Stimulated activated CD4-positive, alpha-beta T cell treated with anti-CD3 and anti-CD28 coated beads, Interleukin-2, amount 100 ng/mL, for 4 hours (primary cell): ENCODE results near the gene HADH.
"Not testable (repeated sequence)": the region's sequence is repeated elsewhere in the genome, so short reads cannot be mapped to it uniquely, and the experiment has no call there.

Experiments
- DNase-seq: peaks from one replicate; pipeline ENCODE4 v3.0.0-alpha.2; 2020; ENCODE audit warnings: low read depth

The HADH gene

GRCh38 chr4:108031427-108032083, 41.9 kb downstream of the HADH start:
- peak; percentile 56 for DNase-seq

GRCh38 chr4:108033348-108033747, 43.7 kb downstream of the HADH start:
- no peak for DNase-seq

GRCh38 chr4:108034565-108034964, 44.9 kb downstream of the HADH start:
- no peak for DNase-seq

- no peak for DNase-seq
Measured at GRCh38 chr4:108035691-108036090, 46.0 kb downstream of the HADH start.

- peak; percentile 60 for DNase-seq
Measured at GRCh38 chr4:108036213-108036612, 46.5 kb downstream of the HADH start.

GRCh38 chr4:108037884-108038283, 48.2 kb downstream of the HADH start:
- DNase-seq = no peak

GRCh38 chr4:108042927-108043326, 53.2 kb downstream of the HADH start:
- no peak for DNase-seq

GRCh38 chr4:108043526-108043925, 53.8 kb downstream of the HADH start:
- no peak for DNase-seq

- DNase-seq = no peak
Measured at GRCh38 chr4:108044951-108045686, 55.4 kb downstream of the HADH start.

- no peak for DNase-seq
Measured at GRCh38 chr4:108045687-108046024, 56.0 kb downstream of the HADH start.

- no peak for DNase-seq
Measured at GRCh38 chr4:108047199-108047598, 57.5 kb downstream of the HADH start.

- DNase-seq = no peak
Measured at GRCh38 chr4:108048157-108048556, 58.5 kb downstream of the HADH start.

GRCh38 chr4:108048997-108049396, 59.3 kb downstream of the HADH start:
- DNase-seq = no peak

- DNase-seq = no peak
Measured at GRCh38 chr4:108049406-108049805, 59.7 kb downstream of the HADH start.

- DNase-seq = not testable (repeated sequence)
Measured at GRCh38 chr4:108050166-108051111, 60.8 kb downstream of the HADH start.

- no peak for DNase-seq
Measured at GRCh38 chr4:108051343-108051742, 61.7 kb downstream of the HADH start.

GRCh38 chr4:108052558-108053120, 63.0 kb downstream of the HADH start:
- no peak for DNase-seq

- no peak for DNase-seq
Measured at GRCh38 chr4:108053251-108053711, 63.6 kb downstream of the HADH start.

- DNase-seq = no peak
Measured at GRCh38 chr4:108054025-108054638, 64.4 kb downstream of the HADH start.

- no peak for DNase-seq
Measured at GRCh38 chr4:108055787-108056186, 66.1 kb downstream of the HADH start.

- no peak for DNase-seq
Measured at GRCh38 chr4:108056418-108056817, 66.7 kb downstream of the HADH start.
